GM19468 (cell line): ENCODE results near the gene ZHX3.

Experiments
- ATAC-seq: cut with Tn5 transposase; IDR thresholded peaks from one replicate; pipeline ENCODE4 v1.9.1; 2021; ENCODE audit warnings: mild to moderate bottlenecking, moderate library complexity, moderate number of reproducible peaks; ENCODE audit not compliant: unreplicated experiment; ENCODE audit errors: extremely low read depth

The ZHX3 gene

DNA sequence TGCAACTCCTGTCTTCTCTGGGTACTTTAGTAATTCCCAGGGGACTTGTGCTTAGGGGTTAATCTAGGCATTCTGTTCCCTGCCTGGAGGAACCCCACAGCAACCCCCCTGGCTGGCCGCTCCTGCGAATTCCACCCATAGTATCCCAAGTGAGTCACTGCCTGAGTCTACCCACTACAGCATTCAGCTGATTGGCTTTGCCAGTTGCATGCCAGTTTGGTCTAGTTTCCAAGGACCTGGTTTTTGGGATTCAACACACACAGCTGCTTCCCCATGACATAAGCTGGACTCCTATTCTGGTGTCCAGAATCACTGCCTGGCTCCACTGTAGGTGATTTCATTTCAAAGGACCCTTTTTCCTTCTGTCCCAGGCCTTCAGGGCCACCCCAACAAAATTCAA is 139.9 kb downstream of the ZHX3 start:
- no peak for ATAC-seq

DNA sequence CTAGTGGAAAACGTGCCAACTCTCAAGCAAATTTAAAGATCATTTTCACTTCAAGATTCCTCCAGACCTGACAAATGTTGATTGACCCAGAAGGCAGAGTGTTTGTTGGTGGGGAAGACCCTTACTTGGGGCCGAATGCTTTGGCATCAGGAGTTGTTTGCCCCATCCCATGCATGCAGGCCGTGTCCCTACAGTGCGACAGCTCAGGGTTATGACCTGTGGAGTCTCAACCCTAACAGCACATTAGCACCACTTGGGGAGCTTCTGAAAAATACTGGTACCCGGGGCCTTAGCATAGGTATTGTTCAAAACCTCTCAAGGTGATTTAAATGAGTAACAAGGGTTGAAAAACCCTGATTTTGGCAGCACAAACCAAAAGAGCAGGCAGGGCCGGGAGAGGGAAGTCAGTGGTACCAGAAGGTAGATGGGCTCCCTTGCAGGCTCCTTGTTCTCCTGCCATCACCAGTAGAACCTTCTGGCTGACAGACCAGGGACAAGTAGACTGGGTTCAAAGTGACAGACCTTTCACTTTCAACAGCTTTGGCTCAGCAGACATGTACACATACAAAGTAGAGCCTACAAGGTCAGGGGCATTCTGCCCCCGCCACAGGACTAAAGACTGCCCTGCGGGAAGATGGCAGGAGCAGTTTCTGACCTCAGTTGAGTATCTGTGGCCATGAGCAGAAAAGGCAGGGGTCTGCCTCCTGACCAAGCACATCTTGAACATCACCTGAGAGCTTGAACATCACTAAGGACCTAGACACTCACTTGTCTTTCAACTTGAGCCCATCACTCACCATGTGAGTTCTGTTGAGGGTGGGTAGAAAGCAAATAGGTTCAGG is 140.6 kb downstream of the ZHX3 start:
- no peak for ATAC-seq

DNA sequence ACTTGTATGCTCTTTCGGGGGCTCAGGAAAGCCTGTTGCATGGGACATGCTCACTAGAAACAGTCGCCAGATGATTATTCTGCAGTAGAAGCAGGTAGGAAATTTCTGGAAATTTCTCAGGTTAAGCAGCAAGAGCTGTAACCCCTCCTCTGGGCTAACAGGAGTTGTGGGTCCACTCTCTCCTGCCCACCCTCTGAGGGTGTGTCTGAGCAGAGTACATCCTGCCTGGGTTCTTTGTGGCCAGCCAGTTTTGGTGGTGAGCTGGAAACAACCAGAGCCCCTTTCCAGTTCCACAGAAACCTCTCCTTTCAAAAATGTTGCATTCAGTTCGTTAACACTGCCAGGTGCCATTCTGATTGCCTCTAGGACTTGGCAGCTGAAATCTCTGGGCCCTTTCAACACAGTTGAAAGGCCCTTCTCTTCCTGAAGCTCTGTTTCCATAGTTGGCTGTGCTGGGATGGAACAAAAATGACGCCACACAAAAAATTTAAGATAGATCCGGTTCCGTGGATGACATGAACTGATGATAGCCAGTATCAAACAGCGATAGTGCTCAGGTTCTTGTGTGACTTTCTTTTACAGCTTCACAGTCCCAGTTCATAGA is 141.7 kb downstream of the ZHX3 start:
- no peak for ATAC-seq

DNA sequence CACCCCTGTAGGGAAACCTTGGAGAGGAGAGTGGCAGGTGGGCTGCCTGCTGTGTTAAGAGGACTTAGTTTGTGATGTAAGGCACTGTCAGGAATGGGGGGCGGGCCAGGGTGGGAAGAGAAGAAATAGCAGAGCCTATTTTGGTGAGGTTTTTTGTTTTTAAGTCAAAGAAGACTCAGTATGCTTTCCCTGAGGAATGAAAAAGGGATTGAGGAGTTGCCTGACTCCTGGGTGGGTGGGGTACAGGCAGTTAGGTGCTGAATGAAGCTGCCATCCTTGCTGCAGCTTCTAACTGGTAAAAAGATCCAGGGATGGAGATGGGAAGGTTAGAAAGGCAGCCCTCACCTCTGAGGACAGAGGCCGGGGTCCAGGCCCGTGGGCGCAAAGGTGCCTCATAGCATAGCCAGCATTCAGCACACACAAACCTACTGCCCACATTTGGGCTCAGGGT is 142.3 kb downstream of the ZHX3 start:
- ATAC-seq: no peak

DNA sequence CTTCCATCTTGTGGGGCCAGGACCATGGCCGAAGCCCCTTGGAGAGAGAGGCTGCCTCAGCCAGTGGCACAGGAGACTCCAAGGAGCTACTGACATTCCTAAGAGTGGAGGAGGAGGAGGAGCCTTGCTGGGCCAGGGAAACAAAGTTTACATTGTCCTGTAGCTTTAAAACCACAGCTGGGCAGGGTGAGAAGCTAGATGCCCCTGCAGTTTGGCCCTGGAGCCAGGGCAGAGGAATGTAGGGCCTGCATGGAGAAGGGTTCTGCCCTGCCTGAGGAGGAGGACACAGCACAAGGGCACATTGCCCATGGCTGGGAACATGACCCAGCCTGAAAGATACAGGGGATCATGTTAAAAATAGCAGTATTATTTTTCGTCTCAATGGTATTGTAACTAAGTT is 142.7 kb downstream of the ZHX3 start:
- no peak for ATAC-seq

DNA sequence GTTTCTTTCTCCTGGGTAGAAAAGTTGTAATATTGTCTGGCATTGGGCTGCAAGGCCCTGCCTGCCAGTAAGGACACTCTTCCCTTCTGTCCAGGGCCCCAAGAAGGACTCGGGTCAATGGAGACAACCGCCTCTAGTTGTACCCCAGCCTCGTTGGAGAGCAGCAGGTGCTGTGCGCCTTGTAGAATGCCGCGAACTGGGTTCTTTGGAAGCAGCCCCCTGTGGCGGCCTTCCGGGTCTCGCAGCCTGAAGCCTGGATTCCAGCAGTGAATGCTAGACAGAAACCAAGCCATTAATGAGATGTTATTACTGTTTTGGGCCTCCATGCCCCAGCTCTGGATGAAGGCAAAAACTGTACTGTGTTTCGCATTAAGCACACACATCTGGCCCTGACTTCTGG is 143.2 kb downstream of the ZHX3 start:
- ATAC-seq: no peak

DNA sequence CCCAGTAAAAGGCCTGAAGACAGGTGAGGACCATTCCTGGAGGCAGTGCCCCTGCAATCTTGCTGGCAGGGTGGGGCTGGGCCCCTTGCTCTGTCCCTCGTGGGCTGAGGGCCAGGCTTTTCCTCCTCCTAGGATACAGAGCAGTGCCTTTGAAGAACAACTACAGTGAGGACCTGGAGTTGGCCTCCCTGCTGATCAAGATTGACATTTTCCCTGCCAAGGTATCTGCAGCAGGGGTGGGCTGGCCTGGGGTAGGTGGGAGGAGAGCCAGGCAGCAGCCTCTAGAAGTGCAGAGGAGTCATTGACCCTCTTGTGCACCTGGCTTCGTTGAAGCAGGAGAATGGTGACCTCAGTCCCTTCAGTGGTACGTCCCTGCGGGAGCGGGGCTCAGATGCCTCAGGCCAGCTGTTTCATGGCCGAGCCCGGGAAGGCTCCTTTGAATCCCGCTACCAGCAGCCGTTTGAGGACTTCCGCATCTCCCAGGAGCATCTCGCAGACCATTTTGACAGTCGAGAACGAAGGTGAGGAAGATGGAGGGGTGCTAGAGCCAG is 143.7 kb downstream of the ZHX3 start:
- no peak for ATAC-seq

DNA sequence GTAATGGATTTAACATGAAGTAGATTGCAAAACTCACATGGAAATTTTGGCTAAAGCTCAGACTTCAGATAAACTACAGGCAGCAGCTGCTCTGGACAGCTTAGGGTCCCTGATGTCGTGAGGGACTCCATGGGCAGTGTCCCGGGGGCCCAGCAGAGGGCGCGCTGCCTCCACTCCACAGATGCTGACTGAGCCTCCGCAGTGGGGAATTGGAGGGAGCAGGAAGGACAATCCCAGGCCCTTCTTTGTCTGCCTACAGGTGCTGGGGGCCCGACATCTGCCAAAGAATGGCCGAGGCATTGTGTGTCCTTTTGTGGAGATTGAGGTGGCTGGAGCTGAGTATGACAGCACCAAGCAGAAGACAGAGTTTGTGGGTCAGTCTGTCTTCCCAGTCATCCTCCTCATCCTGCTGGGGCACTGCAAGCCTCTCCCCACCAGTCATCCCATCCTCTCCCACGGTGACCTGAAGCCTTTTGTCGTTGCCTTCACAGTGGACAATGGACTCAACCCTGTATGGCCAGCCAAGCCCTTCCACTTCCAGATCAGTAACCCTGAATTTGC is 144.3 kb downstream of the ZHX3 start:
- ATAC-seq: no peak

DNA sequence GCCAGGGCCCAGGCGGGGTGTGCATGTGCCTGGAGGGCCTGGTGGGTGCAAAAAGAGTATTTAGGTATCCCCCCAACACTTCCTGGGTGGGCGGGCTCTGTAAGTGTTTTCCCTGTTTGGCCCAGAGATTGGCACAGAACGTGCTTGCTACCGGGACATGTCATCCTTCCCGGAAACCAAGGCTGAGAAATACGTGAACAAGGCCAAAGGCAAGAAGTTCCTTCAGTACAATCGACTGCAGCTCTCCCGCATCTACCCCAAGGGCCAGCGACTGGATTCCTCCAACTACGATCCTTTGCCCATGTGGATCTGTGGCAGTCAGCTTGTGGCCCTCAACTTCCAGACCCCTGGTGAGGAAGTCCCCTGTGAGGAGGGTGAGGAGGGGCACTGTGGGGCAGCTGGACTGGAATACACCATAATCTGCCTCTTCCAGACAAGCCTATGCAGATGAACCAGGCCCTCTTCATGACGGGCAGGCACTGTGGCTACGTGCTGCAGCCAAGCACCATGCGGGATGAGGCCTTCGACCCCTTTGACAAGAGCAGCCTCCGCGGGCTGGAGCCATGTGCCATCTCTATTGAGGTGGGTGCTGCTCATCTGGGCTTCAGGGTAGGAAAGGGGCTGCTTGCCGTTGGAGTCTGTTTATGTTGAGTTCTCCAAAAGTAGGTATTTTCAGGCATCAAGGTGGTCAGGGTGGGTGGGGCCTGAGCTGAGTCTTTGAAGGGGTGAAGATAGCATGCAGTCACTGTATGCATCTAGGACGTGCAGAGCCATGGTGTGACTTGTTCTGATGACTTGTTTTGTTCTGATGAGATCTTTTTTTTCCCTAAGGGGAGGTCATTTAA is 145.0 kb downstream of the ZHX3 start:
- ATAC-seq: no peak

DNA sequence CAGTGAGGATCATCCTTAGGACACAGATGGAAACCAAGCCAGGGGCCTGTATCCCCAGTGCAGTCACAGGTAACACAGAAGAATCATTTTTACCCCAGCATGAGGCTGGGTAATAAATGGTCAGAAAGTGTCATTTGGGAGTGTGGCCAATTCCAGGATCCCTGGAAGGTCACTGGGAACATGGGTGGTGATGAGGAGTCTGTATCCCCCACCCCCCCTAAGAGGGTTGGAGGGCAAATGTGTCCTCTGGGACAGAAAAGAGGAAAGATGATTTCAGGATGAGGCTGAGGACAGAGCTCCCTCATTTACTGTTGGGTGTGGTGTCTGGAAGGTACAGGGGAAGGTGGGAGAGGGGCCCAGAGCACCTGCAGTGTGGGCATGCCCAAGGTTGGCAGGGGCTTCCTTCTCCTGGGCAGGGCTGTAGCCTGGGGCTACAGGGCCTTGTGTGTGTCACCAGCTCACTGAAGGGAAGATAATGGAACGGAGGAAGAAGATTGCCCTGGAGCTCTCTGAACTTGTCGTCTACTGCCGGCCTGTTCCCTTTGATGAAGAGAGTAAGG is 145.7 kb downstream of the ZHX3 start:
- ATAC-seq: no peak

DNA sequence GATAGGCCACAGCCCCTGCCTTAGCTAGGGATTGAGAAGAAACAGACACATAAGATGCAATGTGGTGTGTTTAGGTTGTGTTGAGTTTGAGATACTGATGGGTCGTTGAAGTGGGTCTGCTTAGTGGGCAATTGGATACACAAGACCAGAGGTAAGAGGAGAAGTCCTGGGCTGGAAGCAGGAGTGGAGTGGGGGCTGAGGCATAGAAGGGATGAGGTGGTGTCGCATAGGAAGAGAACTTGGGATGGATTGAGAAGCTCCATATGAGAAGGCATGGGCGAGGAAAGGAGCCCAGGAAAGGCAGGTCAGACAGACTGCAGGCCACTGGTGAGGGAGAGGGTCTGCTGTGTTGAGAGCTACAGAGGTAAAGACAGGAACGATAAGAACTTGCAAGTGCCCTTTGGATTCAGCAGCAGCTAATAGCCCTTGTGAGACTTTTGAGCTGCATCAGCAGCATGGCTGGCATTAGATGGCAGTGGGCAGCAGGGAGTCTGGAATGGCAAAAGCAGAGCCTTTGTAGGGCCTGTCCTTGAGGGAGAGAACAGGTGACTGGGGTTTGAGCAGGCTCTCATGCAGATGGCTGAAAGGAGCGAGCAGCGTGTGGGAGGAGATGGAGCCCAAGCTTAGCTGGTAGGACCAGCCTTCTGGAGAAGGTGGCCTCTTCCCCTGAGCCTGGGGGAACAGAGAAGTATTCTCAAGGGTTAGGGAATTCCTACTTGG is 147.0 kb downstream of the ZHX3 start:
- ATAC-seq: no peak

DNA sequence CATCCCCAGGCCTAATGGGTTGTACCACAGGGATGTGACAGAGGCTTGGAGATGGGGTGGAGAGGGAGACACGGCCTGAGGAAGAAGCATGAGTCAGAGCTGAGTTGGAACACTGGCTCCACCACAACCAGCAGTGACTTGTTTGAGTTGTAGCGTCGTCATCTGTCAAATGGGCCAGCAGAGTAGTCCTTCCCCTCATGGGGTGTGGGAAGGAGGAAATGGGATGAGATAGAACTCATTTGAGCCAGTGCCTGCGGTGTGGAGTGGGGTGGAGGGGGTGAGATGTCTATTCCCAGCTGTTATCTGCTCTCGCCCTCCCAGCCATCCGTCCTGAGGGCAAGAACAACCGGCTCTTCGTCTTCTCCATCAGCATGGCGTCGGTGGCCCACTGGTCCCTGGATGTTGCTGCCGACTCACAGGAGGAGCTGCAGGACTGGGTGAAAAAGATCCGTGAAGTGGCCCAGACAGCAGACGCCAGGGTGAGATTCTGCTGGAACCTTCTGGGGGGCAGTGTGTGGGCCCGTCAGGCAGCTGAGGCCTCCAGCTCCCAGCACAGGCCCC is 147.7 kb downstream of the ZHX3 start:
- ATAC-seq: no peak

DNA sequence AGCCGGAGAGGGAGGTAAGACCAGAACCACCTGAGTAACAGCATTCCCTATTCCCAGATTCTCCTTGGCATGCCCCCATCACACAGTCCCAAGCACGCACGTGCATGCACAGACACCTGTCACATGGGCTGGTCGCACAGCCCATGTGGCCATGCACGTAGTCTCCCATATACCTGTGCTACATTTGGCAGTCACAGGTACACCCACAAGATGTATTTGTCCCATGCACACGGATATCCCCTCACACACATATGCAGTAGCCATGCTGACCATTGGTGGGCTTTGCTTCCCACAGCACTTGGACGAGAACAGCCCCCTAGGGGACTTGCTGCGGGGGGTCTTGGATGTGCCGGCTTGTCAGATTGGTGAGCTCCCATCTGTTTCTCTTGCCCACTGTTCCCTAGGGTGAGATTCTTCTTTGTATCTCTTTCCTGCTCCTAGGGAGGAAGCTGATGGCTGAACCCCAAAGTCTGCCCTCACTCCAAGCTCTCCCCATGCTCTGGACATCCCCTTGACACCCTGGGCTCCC is 148.3 kb downstream of the ZHX3 start:
- ATAC-seq: no peak

DNA sequence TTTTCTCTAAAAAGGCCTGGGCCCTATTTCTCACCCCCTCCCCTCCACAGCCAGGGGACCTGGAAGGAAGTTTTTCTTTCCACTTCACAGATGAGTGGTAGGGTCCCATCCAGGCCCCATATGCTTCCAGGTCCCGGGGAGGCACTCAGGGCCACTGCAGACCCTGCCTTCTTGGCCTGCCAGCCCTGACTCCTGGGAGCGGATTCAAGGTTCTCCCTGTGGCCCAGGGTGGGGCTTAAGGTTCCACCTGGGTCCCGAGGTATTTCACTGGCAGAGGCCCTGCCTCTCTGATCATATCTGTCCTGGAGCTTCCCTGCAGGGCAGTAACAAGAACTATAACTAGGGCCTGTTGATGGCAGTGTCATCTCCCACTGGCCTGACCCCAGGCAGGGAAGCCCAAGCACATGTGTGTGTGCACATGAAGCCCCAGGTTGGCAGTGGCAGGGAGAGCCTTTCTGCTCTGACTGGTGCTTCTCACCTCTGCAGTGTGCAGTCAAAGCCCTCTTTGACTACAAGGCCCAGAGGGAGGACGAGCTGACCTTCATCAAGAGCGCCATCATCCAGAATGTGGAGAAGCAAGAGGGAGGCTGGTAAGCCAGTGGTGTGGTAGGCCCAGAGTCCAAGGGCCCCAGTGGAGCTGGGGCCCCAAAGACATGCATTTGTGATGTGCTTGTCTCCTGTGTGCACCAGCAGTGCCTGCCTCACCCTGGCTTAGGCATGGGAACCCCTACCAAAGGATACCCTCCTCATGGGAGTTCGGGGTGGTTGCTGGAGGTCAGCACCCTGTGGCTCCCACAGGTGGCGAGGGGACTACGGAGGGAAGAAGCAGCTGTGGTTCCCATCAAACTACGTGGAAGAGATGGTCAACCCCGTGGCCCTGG is 149.0 kb downstream of the ZHX3 start:
- ATAC-seq: no peak

DNA sequence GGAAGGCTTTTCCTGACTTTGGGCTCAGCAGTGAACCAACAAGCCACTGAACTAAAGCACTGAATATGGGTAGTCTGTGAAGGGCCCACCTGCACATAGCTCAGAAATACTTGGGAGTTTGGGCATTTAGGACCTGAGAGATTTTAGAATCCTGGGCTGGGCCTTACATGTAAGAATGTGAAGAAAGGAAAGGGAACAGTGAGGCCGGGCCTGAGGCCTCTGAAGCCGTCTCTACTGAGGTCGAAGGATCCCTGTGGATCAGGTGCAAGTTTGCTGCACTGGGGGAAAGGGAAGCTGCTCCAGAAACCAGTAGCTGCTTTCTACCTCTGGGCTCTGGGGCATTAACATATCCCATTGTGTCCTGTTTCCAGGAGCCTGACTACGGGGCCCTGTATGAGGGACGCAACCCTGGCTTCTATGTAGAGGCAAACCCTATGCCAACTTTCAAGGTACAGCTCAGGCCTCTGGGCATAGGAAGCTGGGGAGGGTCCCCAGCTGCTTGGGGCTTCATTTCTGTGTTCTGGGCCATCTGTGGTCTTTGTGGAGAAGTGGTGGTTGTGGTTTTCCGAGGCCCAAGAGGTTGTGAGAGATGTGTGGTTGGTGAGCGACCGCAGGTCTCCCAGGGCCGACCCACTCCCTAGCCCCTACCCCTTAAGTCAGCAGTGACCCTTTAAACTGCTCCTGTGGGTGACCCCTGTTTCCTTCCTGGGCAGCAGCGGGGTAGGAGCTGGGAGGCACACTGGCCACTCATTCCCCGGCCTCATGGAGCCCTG is 149.9 kb downstream of the ZHX3 start:
- ATAC-seq: no peak

DNA sequence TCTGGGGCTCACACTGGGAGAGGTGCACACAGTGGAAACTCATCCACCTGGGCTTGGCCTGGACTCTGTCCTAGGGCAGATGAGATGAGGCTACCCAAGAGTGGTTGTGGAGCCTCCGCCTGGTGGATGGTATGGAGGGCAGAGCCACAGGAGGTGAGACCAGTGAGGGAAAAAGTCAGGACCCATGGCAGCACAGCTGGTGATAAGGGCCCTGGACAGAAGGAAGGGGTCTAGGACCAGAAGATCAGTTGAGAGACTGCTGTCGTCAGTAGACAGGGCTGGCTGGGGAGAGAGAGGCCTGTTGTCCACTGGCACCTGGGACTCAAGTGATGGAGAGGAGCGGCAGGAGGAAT is 150.4 kb downstream of the ZHX3 start:
- ATAC-seq: no peak
